Measurements from ENCODE around the gene SUMO3.
A peak's percentile ranks its signal among the peaks of the same experiment; 100 is the strongest.

SUMO3 gene

GRCh38 chr21:44819283-44820243, 1.7 kb upstream of the SUMO3 start:
- no peaks in the 10 kb centered on the region for H3K27me3 ChIP-seq (replicated peaks)
- H3K36me3 ChIP-seq (replicated peaks): no peaks in the 10 kb centered on the region
- no peak overlapping the region for H3K27ac ChIP-seq
- in situ Hi-C loops (cut with HindIII; ENCODE audit: low pct_ligation_motif_present, low sequenced_read_pairs): no loop called here
- H3K4me3 ChIP-seq (ENCODE audit: low read depth, low read length): no peak overlapping the region
- no peak for DNase-seq
- no peak for TF ChIP-seq CTCF (IDR thresholded peaks at IDR 0.05; ENCODE audit: low read depth, low read length, missing control alignments)

GRCh38 chr21:44818640-44819011, 764 bp upstream of the SUMO3 start:
- no peaks in the 10 kb centered on the region for H3K36me3 ChIP-seq (replicated peaks)
- DNase-seq: no peak
- no peaks in the 10 kb centered on the region for H3K27me3 ChIP-seq (replicated peaks)
- H3K4me3 ChIP-seq (ENCODE audit: low read depth, low read length): peak overlapping the region; percentile 66
- no peak for TF ChIP-seq CTCF (IDR thresholded peaks at IDR 0.05; ENCODE audit: low read depth, low read length, missing control alignments)
- H3K27ac ChIP-seq: peak overlapping the region; percentile 82
- in situ Hi-C loops (cut with HindIII; ENCODE audit: low pct_ligation_motif_present, low sequenced_read_pairs): no loop called here

GRCh38 chr21:44817506-44817880, 369 bp downstream of the SUMO3 start:
- in situ Hi-C loops (cut with HindIII; ENCODE audit: low pct_ligation_motif_present, low sequenced_read_pairs): no loop called here

GRCh38 chr21:44816761-44817505, 929 bp downstream of the SUMO3 start:
- TF ChIP-seq CTCF (IDR thresholded peaks at IDR 0.05; ENCODE audit: low read depth, low read length, missing control alignments): no peak
- Histone ChIP-seq H3K27me3 (replicated peaks) (no peaks in the 10 kb centered on the region), H3K4me3 (ENCODE audit: low read depth, low read length) (peak overlapping the region; percentile 66), H3K27ac (no peak overlapping the region), H3K36me3 (replicated peaks) (no peaks in the 10 kb centered on the region)
- in situ Hi-C loops (cut with HindIII; ENCODE audit: low pct_ligation_motif_present, low sequenced_read_pairs): no loop called here
- DNase-seq: no peak

More at GRCh38 chr21:44817506-44817880, 369 bp downstream of the SUMO3 start:
- Histone ChIP-seq H3K27ac (no peak overlapping the region), H3K4me3 (ENCODE audit: low read depth, low read length) (peak overlapping the region; percentile 66), H3K27me3 (replicated peaks) (no peaks in the 10 kb centered on the region), H3K36me3 (replicated peaks) (no peaks in the 10 kb centered on the region)
- TF ChIP-seq CTCF (IDR thresholded peaks at IDR 0.05; ENCODE audit: low read depth, low read length, missing control alignments): no peak
- peak; percentile 62 for DNase-seq

- no peak for DNase-seq
- in situ Hi-C loops (cut with HindIII; ENCODE audit: low pct_ligation_motif_present, low sequenced_read_pairs): no loop called here
- H3K27ac ChIP-seq: no peak overlapping the region
- no peak overlapping the region for H3K4me3 ChIP-seq (ENCODE audit: low read depth, low read length)
- no peaks in the 10 kb centered on the region for H3K36me3 ChIP-seq (replicated peaks)
- no peaks in the 10 kb centered on the region for H3K27me3 ChIP-seq (replicated peaks)
- TF ChIP-seq CTCF (IDR thresholded peaks at IDR 0.05; ENCODE audit: low read depth, low read length, missing control alignments): no peak
Observed at GRCh38 chr21:44815852-44816628, 1.8 kb downstream of the SUMO3 start.
